ENCODE results near the gene TFRC. TPM values are rescaled to one million over a fixed set of nuclear protein-coding genes. Genes with fewer than 3 reads are reported as not detected.
A peak's percentile ranks its signal among the peaks of the same experiment; 100 is the strongest.
"Not testable (repeated sequence)": the region's sequence is repeated elsewhere in the genome, so short reads cannot be mapped to it uniquely, and the experiment has no call there.

TFRC gene
- total and polyA plus RNA-seq, 7 donors, result 11.4 to 85.1 (median 51.0) TPM

DNA sequence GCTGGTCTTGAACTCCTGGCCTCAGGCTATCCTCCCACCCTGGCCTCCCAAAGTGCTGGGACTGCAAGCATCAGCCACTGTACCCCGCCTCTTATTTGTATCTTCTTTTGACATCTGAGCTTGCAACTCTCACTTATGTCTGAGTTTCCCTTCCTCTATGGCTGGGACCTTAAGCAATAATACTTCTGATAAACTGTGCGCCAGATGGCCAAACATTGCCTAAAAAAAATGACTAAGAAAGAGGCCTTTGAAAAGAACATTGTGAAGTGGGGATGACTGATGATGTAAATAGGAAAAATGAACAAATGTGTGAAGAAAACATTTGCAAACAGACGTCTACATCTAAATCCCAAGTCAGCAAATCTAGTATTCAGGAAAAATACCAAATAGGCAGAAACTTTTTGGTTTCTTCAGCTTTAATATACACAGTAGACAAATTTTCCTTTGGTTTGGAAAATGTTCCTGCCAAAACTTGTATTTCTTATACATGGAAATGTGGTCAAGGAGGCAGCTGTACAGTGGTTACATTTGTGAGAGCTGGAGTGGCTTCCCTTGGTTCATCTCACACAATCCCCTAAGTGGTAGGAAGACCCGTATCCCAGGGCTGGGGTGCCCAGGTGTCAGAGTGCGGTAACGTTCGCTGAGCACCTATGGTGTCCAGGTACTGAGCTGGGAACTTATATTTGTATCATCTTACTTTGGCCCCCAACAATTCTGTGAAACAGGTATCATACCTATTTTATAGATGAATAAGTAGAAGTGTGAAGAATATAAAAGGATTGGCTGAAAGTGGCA, 11.6 kb upstream of the TFRC start:
- H3K27ac ChIP-seq, result peak overlapping the region in 1 of 4 donors; percentile 14
- TF ChIP-seq POLR2A (IDR thresholded peaks at IDR 0.05) (no peak), EP300 (IDR thresholded peaks at IDR 0.05) (peak in 1 of 4 donors; percentile 46), POLR2AphosphoS5 (IDR thresholded peaks at IDR 0.05) (peak; percentile 8 to 22 (median 13))
- H3K36me3 ChIP-seq, result no peaks in the 10 kb centered on the region
- no peak for DNase-seq
- H3K4me3 ChIP-seq, result no peak overlapping the region
- 67 to 79% methylated on average over 7 of the region's 7 CpGs for WGBS, 2 donors
- peaks cover 0 to 13% (median 10%) of the 10 kb centered on the region in 4 donors for H3K4me1 ChIP-seq
- H3K9me3 ChIP-seq, result no peaks in the 10 kb centered on the region
- intact Hi-C loops (cut with DNase I), result no loop called here
- no peaks in the 10 kb centered on the region for H3K27me3 ChIP-seq

DNA sequence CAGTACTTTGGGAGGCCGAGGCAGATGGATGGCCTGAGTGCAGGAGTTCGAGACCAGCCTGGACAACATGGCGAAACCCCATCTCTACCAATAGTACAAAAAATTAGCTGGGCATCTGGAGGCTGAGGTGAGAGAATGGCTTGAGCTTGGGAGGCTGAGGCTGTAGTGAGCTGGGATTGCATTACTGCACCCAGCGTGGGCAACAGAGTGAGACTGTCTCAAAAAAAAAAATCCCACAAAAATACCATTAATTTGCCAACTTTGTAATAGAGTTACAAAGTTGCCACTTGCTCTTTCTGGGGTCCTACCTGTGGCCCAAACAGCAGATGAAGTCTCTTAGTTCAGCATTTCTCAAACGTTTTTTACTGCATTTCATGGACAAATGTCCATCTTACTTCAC, 6.0 kb upstream of the TFRC start:
- DNase-seq, result no peak
- Histone ChIP-seq H3K27ac (no peak overlapping the region), H3K9me3 (no peaks in the 10 kb centered on the region), H3K4me1 (no peaks in the 10 kb centered on the region), H3K4me3 (no peak overlapping the region), H3K27me3 (no peaks in the 10 kb centered on the region), H3K36me3 (no peaks in the 10 kb centered on the region)
- intact Hi-C loops (cut with DNase I), result no loop called here
- TF ChIP-seq POLR2A (IDR thresholded peaks at IDR 0.05), result no peak
- TF ChIP-seq EP300 (IDR thresholded peaks at IDR 0.05), result no peak
- TF ChIP-seq, protein P1, sequence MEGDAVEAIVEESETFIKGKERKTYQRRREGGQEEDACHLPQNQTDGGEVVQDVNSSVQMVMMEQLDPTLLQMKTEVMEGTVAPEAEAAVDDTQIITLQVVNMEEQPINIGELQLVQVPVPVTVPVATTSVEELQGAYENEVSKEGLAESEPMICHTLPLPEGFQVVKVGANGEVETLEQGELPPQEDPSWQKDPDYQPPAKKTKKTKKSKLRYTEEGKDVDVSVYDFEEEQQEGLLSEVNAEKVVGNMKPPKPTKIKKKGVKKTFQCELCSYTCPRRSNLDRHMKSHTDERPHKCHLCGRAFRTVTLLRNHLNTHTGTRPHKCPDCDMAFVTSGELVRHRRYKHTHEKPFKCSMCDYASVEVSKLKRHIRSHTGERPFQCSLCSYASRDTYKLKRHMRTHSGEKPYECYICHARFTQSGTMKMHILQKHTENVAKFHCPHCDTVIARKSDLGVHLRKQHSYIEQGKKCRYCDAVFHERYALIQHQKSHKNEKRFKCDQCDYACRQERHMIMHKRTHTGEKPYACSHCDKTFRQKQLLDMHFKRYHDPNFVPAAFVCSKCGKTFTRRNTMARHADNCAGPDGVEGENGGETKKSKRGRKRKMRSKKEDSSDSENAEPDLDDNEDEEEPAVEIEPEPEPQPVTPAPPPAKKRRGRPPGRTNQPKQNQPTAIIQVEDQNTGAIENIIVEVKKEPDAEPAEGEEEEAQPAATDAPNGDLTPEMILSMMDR (IDR thresholded peaks at IDR 0.05), result no peak
- TF ChIP-seq POLR2AphosphoS5 (IDR thresholded peaks at IDR 0.05), result no peak
- 79 to 83% methylated on average over 5 of the region's 5 CpGs for WGBS, 2 donors

DNA sequence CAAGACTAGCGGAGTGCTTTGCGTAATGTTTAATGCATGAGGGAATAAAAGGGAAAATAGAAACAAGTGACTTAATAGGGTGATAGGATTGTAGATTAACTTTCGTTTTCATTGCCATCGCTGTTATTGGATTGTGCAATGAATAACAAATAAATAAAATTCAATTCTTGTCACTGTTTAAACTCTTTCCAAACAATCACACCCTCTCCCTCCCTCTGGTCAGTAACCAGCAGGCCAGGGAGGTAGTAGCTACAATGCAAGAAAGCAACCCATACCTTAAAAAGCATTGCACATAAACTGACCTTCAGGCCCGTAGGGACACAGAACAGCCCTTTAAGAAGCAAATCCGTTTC, 705 bp upstream of the TFRC start:
- TF ChIP-seq, protein P1 (IDR thresholded peaks at IDR 0.05), result no peak
- TF ChIP-seq POLR2AphosphoS5 (IDR thresholded peaks at IDR 0.05) (no peak), POLR2A (IDR thresholded peaks at IDR 0.05) (no peak), EP300 (IDR thresholded peaks at IDR 0.05) (no peak)
- WGBS, 2 donors, result 9 to 41% methylated on average over 6 of the region's 6 CpGs

DNA sequence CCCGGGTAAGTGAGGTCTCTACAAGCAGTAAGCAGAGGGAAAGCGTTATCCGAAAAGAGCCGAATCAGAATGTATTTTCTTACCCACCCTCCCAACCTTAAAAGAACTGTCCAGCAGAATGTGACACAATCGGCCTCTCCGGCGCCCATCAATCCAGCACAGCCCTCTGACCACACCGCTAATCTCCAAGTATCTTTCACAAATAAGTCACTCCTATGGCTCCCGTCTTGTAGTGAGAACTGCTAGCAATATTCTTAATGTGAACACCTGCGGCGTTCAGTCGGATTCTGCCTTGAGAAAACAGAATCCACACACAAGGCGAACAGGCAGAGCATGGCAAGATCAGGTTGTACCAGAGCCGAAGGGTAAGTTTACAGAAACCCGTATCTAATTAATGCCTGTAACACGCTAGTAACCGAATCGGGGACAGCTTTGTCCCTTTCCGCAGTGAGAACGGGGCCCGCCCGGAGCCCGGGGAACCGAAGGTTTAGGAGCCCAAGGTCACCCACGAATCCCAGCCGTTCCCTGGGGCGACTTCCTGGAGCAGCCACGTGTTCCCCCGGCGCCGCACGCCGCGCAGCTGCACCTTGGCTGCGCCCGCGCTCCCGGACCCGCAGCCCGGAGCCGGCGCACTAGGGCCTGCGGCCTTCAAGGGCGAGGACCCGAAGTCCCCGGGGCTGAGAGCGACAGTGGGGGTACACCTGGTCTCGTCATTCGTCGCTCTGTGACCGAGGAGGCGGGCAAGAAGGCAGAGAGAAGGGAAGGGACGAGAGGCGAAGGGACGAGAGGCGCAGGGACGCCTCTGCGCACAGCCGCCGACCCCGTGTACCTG, 672 bp downstream of the TFRC start:
- DNase-seq, result peak; percentile 81
- no peak for TF ChIP-seq POLR2AphosphoS5 (IDR thresholded peaks at IDR 0.05)
- no peak for TF ChIP-seq POLR2A (IDR thresholded peaks at IDR 0.05)
- no peak for TF ChIP-seq EP300 (IDR thresholded peaks at IDR 0.05)
- TF ChIP-seq, protein P1 (IDR thresholded peaks at IDR 0.05), result no peak

More for the DNA sequence above, 705 bp upstream of the TFRC start:
- Histone ChIP-seq H3K4me3 (peak overlapping the region in 3 of 4 donors; percentile 74 to 93 (median 92)), H3K27ac (peak overlapping the region; percentile 91 to 98 (median 96)), H3K36me3 (no peaks in the 10 kb centered on the region), H3K9me3 (no peaks in the 10 kb centered on the region), H3K27me3 (no peaks in the 10 kb centered on the region), H3K4me1 (peaks cover 0 to 26% (median 14%) of the 10 kb centered on the region in 4 donors)
- intact Hi-C loops (cut with DNase I), result no loop called here
- no peak for DNase-seq

DNA sequence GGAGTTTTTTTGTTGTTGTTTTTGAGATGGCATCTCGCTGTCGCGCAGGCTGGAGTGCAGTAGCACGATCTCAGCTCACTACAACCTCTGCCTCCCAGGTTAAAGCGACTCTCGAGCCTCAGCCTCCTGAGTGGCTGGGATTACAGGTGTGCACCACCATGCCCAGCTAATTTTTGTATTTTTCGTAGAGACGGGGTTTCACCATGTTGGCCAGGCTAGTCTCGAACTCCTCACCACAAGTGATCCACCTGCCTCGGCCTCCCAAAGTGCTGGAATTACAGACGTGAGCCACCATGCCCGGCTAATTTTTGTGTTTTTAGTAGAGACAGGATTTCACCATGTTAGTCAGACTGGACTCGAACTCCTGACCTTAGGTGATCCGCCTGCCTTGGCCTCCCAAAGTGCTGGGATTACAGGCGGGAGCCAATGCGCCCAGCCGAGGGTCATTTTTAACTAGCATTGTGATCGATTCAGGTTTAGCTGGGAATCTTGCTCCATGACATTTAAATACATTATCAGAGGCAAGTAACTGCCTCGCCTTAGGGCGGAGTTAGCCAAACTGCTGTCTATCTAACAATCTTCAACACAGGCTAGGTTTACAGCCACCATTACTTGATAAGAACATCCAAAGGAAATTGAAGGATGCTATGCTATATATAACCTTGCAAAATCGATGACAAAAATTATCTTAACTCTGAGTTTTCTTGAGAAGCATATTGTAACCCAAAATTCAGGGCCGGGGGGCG, 1.6 kb downstream of the TFRC start:
- intact Hi-C loops (cut with DNase I); H3K27me3 ChIP-seq; DNase-seq; H3K9me3 ChIP-seq: not testable (repeated sequence)
- Histone ChIP-seq H3K4me3 (peak overlapping the region in 3 of 4 donors; percentile 74 to 93 (median 92)), H3K27ac (peak overlapping the region; percentile 91 to 98 (median 96)), H3K36me3 (peaks cover 0 to 13% (median under 1%) of the 10 kb centered on the region in 4 donors), H3K4me1 (peaks cover 0 to 26% (median 14%) of the 10 kb centered on the region in 4 donors)
- 32 to 57% methylated on average over 23 of the region's 23 CpGs for WGBS, 2 donors

More for the DNA sequence above, 672 bp downstream of the TFRC start:
- Histone ChIP-seq H3K36me3 (peaks cover 0 to 6% (median 0%) of the 10 kb centered on the region in 4 donors), H3K4me1 (peaks cover 0 to 26% (median 14%) of the 10 kb centered on the region in 4 donors), H3K9me3 (no peaks in the 10 kb centered on the region), H3K4me3 (peak overlapping the region; percentile 65 to 93 (median 83)), H3K27me3 (no peaks in the 10 kb centered on the region), H3K27ac (peak overlapping the region; percentile 91 to 98 (median 96))
- intact Hi-C loops (cut with DNase I), result no loop called here
- WGBS, 2 donors, result 0% methylated on average over 61 of the region's 61 CpGs
